ENCODE measurements around the gene ZDHHC22. TPM values are rescaled to one million over a fixed set of nuclear protein-coding genes. Genes with fewer than 3 reads are reported as not detected.

The ZDHHC22 gene
- total and polyA plus RNA-seq, 2 experiments from 2014 or later: 17.6 to 32.1 TPM

GRCh38 chr14:77140359-77141213 is 1.0 kb downstream of the ZDHHC22 start:
- Histone ChIP-seq H3K27ac (ENCODE audit: low read depth) (no peak overlapping the region), H3K27me3 (ENCODE audit: insufficient read depth) (no peaks in the 10 kb centered on the region), H3F3A (replicated peaks; ENCODE audit: low read depth) (peaks cover 13% of the 10 kb centered on the region), H3K79me2 (replicated peaks; ENCODE audit: insufficient read depth) (peaks cover 49% of the 10 kb centered on the region), H3K36me3 (ENCODE audit: insufficient read depth) (peaks cover 19% of the 10 kb centered on the region), H3K4me3 (peak overlapping the region; percentile 93), H4K20me1 (replicated peaks; ENCODE audit: insufficient read depth) (peaks cover 26% of the 10 kb centered on the region), H3K4me2 (peak overlapping the region; percentile 91), H2AFZ (peak overlapping the region; percentile 52; the same call in 1 of the 2 replicates), H3K4me1 (ENCODE audit: insufficient read depth) (peaks cover 48% of the 10 kb centered on the region), H3K9me2 (ENCODE audit: insufficient read depth) (no peaks in the 10 kb centered on the region)
- Mint-ChIP-seq H3K4me1 (peaks cover 48% of the 10 kb centered on the region), H3K36me3 (ENCODE audit: low read depth) (peaks cover 34% of the 10 kb centered on the region), H3K4me3 (peak overlapping the region; percentile 94), H3K27me3 (ENCODE audit: insufficient read depth, low read depth, poor library complexity) (peaks cover 24% of the 10 kb centered on the region), H3K27ac (no peak overlapping the region; the same call in 1 of the 2 replicates), H3K9me3 (no peaks in the 10 kb centered on the region; the same call in 2 of the 3 replicates)
- ATAC-seq: peak; percentile 10
- TF ChIP-seq STAT1 (IDR thresholded peaks at IDR 0.05; ENCODE audit: unreplicated experiment) (no peak), POLR2AphosphoS5 (IDR thresholded peaks at IDR 0.05; ENCODE audit: low read depth) (no peak)
- TF ChIP-seq, protein P1, sequence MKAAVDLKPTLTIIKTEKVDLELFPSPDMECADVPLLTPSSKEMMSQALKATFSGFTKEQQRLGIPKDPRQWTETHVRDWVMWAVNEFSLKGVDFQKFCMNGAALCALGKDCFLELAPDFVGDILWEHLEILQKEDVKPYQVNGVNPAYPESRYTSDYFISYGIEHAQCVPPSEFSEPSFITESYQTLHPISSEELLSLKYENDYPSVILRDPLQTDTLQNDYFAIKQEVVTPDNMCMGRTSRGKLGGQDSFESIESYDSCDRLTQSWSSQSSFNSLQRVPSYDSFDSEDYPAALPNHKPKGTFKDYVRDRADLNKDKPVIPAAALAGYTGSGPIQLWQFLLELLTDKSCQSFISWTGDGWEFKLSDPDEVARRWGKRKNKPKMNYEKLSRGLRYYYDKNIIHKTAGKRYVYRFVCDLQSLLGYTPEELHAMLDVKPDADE (IDR thresholded peaks at IDR 0.05): no peak
- DNase-seq (ENCODE audit: low spot score): peak; percentile 66

- H3K9me3 Mint-ChIP-seq: no peaks in the 10 kb centered on the region; the same call in 2 of the 3 replicates
- Histone ChIP-seq H3K9me2 (ENCODE audit: insufficient read depth) (no peaks in the 10 kb centered on the region), H3K36me3 (ENCODE audit: insufficient read depth) (peaks cover 19% of the 10 kb centered on the region), H3F3A (replicated peaks; ENCODE audit: low read depth) (peaks cover 15% of the 10 kb centered on the region), H3K4me3 (peak overlapping the region; percentile 93), H3K27me3 (ENCODE audit: insufficient read depth) (no peaks in the 10 kb centered on the region), H2AFZ (peak overlapping the region; percentile 52), H4K20me1 (replicated peaks; ENCODE audit: insufficient read depth) (peaks cover 34% of the 10 kb centered on the region), H3K4me2 (peak overlapping the region; percentile 91), H3K79me2 (replicated peaks; ENCODE audit: insufficient read depth) (peaks cover 44% of the 10 kb centered on the region), H3K4me1 (ENCODE audit: insufficient read depth) (peaks cover 40% of the 10 kb centered on the region), H3K27ac (ENCODE audit: low read depth) (no peak overlapping the region)
- H3K4me3 Mint-ChIP-seq: peak overlapping the region; percentile 94
- H3K27ac Mint-ChIP-seq: no peak overlapping the region
- DNase-seq (ENCODE audit: low spot score) (peak; percentile 95), ATAC-seq (peak; percentile 62)
- H3K4me1 Mint-ChIP-seq: peaks cover 41% of the 10 kb centered on the region
- H3K27me3 Mint-ChIP-seq (ENCODE audit: insufficient read depth, low read depth, poor library complexity): peaks cover 24% of the 10 kb centered on the region
- TF ChIP-seq ZNF114 (CRISPR knock-in tag; IDR thresholded peaks at IDR 0.05) (no peak), CREB1 (CRISPR knock-in tag; IDR thresholded peaks at IDR 0.05; ENCODE audit: low read depth) (peak; percentile 50; the same call in 1 of the 2 replicates), EZH2phosphoT487 (IDR thresholded peaks at IDR 0.05; ENCODE audit: unreplicated experiment) (no peak)
- TF ChIP-seq, protein P1 (IDR thresholded peaks at IDR 0.05): no peak
- TF ChIP-seq, protein P2, sequence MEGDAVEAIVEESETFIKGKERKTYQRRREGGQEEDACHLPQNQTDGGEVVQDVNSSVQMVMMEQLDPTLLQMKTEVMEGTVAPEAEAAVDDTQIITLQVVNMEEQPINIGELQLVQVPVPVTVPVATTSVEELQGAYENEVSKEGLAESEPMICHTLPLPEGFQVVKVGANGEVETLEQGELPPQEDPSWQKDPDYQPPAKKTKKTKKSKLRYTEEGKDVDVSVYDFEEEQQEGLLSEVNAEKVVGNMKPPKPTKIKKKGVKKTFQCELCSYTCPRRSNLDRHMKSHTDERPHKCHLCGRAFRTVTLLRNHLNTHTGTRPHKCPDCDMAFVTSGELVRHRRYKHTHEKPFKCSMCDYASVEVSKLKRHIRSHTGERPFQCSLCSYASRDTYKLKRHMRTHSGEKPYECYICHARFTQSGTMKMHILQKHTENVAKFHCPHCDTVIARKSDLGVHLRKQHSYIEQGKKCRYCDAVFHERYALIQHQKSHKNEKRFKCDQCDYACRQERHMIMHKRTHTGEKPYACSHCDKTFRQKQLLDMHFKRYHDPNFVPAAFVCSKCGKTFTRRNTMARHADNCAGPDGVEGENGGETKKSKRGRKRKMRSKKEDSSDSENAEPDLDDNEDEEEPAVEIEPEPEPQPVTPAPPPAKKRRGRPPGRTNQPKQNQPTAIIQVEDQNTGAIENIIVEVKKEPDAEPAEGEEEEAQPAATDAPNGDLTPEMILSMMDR (conservative IDR thresholded peaks at IDR 0.05; ENCODE audit: low read depth in 2 of 2): peak; percentile 75 to 84
- peaks cover 39% of the 10 kb centered on the region for H3K36me3 Mint-ChIP-seq (ENCODE audit: low read depth)
These were observed 1.8 kb downstream of the ZDHHC22 start for GRCh38 chr14:77139540-77140358.
